GM18498 (cell line): Measurements from ENCODE around the gene MTA2.
A peak's percentile ranks its signal among the peaks of the same experiment; 100 is the strongest.

Source experiments
- ATAC-seq: cut with Tn5 transposase; IDR thresholded peaks from one replicate; pipeline ENCODE4 v1.9.1; 2021; ENCODE audit warnings: mild to moderate bottlenecking, moderate library complexity; ENCODE audit not compliant: unreplicated experiment

Gene MTA2

GRCh38 chr11:62612366-62613290 is 11.0 kb upstream of the MTA2 start, which contains the start of the genes EML3 and ROM1:
Gene EML3 (minus strand): TSS chr11:62612775. CDS start chr11:62612457, 318 bp downstream.
Gene ROM1 (plus strand): TSS chr11:62613257. CDS start chr11:62613282, 25 bp downstream.
- ATAC-seq = peak; percentile 70

GRCh38 chr11:62611705-62612365 is 10.2 kb upstream of the MTA2 start:
- ATAC-seq = peak; percentile 30

- no peak for ATAC-seq
Observed at GRCh38 chr11:62610814-62611704, 9.4 kb upstream of the MTA2 start.

- no peak for ATAC-seq
Observed at GRCh38 chr11:62610403-62610802, 8.7 kb upstream of the MTA2 start.

GRCh38 chr11:62608776-62609175 is 7.1 kb upstream of the MTA2 start:
- ATAC-seq = no peak

- ATAC-seq = no peak
Observed at GRCh38 chr11:62607714-62608113, 6.0 kb upstream of the MTA2 start.

GRCh38 chr11:62605902-62606301 is 4.2 kb upstream of the MTA2 start:
- no peak for ATAC-seq

GRCh38 chr11:62605467-62605866 is 3.8 kb upstream of the MTA2 start:
- ATAC-seq = no peak

- no peak for ATAC-seq
Observed at GRCh38 chr11:62604460-62605120, 2.9 kb upstream of the MTA2 start.

GRCh38 chr11:62603776-62604299 is 2.2 kb upstream of the MTA2 start:
- ATAC-seq = no peak

- ATAC-seq = no peak
Observed at GRCh38 chr11:62603072-62603408, 1.4 kb upstream of the MTA2 start.

- ATAC-seq = no peak
Observed at GRCh38 chr11:62602141-62603071, 741 bp upstream of the MTA2 start.

GRCh38 chr11:62601122-62601371 is 618 bp downstream of the MTA2 start:
- ATAC-seq = no peak

GRCh38 chr11:62600367-62601121 is 1.1 kb downstream of the MTA2 start:
- ATAC-seq = no peak

- no peak for ATAC-seq
Observed at GRCh38 chr11:62599901-62600300, 1.8 kb downstream of the MTA2 start.

GRCh38 chr11:62599069-62599696 is 2.5 kb downstream of the MTA2 start:
- peak; percentile 54 for ATAC-seq

GRCh38 chr11:62595124-62595523 is 6.5 kb downstream of the MTA2 start:
- ATAC-seq = no peak

GRCh38 chr11:62593434-62594044 is 8.1 kb downstream of the MTA2 start:
- ATAC-seq = no peak
